Small intestine (tissue), 7 donors: ENCODE data around the gene BRD1. TPM values are rescaled to one million over a fixed set of nuclear protein-coding genes. Genes with fewer than 3 reads are reported as not detected.

Source experiments
- DNase-seq, 2 donors: peaks; one replicate each; pipeline versions ENCODE4 v3.0.0 to v3.0.0-alpha.2; 2013
- FAIRE-seq: peaks from 2 replicates; lab custom pipeline; 2012; peaks lifted over from hg19 to GRCh38; lab: Jason Lieb, UNC
- H3K27ac ChIP-seq, 3 donors: one replicate each; pipeline ENCODE4 v1.5.1; 2013; ENCODE audit warnings: low read length in 2 of 3, mild to moderate bottlenecking in 2 of 3, control low read depth in 1 of 3, inconsistent platforms in 1 of 3, low read depth in 1 of 3, moderate library complexity in 1 of 3
- H3K27me3 ChIP-seq, 3 donors: one replicate each; pipeline ENCODE4 v1.6.1; 2013; ENCODE audit warnings: low read length in 3 of 3, inconsistent platforms in 1 of 3; ENCODE audit not compliant: control insufficient read depth in 3 of 3, insufficient read depth in 3 of 3
- H3K36me3 ChIP-seq, 3 donors: one replicate each; pipeline ENCODE4 v1.6.1; 2013; ENCODE audit warnings: low read length in 3 of 3, inconsistent platforms in 1 of 3, low read depth in 1 of 3, mild to moderate bottlenecking in 1 of 3, moderate library complexity in 1 of 3; ENCODE audit not compliant: control insufficient read depth in 3 of 3, insufficient read depth in 2 of 3
- H3K4me1 ChIP-seq, 3 donors: one replicate each; pipeline ENCODE4 v1.6.1; 2013; ENCODE audit warnings: low read length in 2 of 3, inconsistent platforms in 1 of 3, low read depth in 1 of 3, mild to moderate bottlenecking in 1 of 3, moderate library complexity in 1 of 3; ENCODE audit not compliant: control insufficient read depth in 3 of 3, insufficient read depth in 2 of 3
- H3K4me3 ChIP-seq, 3 donors: one replicate each; pipeline ENCODE4 v1.5.1; 2013; ENCODE audit warnings: low read length in 3 of 3, control low read depth in 1 of 3, inconsistent platforms in 1 of 3, low read depth in 1 of 3, mild to moderate bottlenecking in 1 of 3, moderate library complexity in 1 of 3
- H3K9me3 ChIP-seq, 2 donors: one replicate each; pipeline ENCODE4 v1.6.1; 2013; ENCODE audit warnings: low read depth in 1 of 2, low read length in 1 of 2; ENCODE audit not compliant: control insufficient read depth in 2 of 2, insufficient read depth in 1 of 2
- WGBS, 3 donors: extraction: QIAGEN DNeasy Blood & Tissue Kit; methylation state at CpG; one replicate each; pipeline ENCODE4 v1.1.7; 2013; 5-methylcytosine and 5-hydroxymethylcytosine counted together
- polyA plus RNA-seq, 4 donors: library from polyadenylated mRNA; stranded (reverse) in 3 of 4; unstranded in 1 of 4; fragments of 200-250 nt in 3 of 4; fragments of 120-200 nt in 1 of 4; gene quantifications; one replicate each; pipeline versions ENCODE4 v1.2.1 to v1.2.3, GENCODE V29; 2013
- donor health status: healthy with polysubstance abuse.
- donor health status: control.
- donor health status: control.
- donor health status: Bipolar disorder and iron deficiency.
- donor health status: healthy.

The BRD1 gene
- polyA plus RNA-seq, 4 donors = 18.5 to 33.2 (median 23.9) TPM

- no peak for DNase-seq
- H3K9me3 ChIP-seq = no peaks in the 10 kb centered on the region
- no peaks in the 10 kb centered on the region for H3K4me1 ChIP-seq
- WGBS, 3 donors = 88 to 90% (median 89%) methylated on average over 33 to 40 of the region's 40 CpGs
- H3K27me3 ChIP-seq = no peaks in the 10 kb centered on the region
- H3K36me3 ChIP-seq = peaks cover 15 to 77% (median 18%) of the 10 kb centered on the region in 3 donors
- no peak overlapping the region for H3K27ac ChIP-seq
- no peak overlapping the region for H3K4me3 ChIP-seq
- no peak for FAIRE-seq
Measured at GRCh38 chr22:49777569-49778249, 50.0 kb downstream of the BRD1 start.

- no peaks in the 10 kb centered on the region for H3K27me3 ChIP-seq
Measured at GRCh38 chr22:49776891-49777290, 50.8 kb downstream of the BRD1 start.

DNA sequence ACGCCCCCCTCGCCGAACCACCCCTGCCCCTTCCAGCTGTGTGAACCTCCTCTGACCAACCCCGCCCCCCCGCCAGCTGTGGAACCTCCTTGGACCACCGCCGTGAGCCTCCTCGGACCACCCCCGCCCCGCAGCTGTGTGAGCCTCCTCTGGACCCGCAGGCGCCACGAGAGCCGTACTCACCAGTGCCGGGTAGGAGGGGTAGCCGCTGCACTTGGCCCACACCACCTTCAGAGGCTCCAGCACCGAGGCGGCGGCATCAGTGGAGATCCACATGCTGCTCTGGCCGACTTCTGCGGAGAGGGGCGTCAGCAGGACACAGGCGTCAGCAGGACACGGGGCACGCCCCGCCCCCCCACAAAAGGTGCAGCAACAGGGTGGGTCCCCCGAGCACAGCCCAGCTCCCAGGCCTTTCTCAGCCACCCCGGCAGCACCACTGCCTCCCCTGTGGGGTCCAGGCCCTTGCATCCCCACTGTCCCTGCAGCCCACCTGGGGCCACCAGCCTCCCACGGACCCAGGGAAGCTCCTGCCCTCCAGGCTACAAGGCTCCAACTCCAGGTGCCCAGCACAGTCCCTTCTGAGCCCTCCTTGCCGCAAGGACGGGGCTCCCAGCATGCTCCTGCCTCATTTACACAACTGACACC lies 51.7 kb downstream of the BRD1 start:
- FAIRE-seq (no peak), DNase-seq (no peak)
- WGBS, 3 donors = 95 to 98% (median 96%) methylated on average over 28 to 31 of the region's 31 CpGs
- H3K36me3 ChIP-seq = peaks cover 15 to 77% (median 18%) of the 10 kb centered on the region in 3 donors
- no peak overlapping the region for H3K27ac ChIP-seq
- H3K4me3 ChIP-seq = no peak overlapping the region
- H3K4me1 ChIP-seq = no peaks in the 10 kb centered on the region
- H3K27me3 ChIP-seq = no peaks in the 10 kb centered on the region
- no peaks in the 10 kb centered on the region for H3K9me3 ChIP-seq

More at GRCh38 chr22:49776891-49777290, 50.8 kb downstream of the BRD1 start:
- FAIRE-seq (no peak), DNase-seq (no peak)
- no peaks in the 10 kb centered on the region for H3K4me1 ChIP-seq
- 91 to 93% (median 92%) methylated on average over 29 of the region's 29 CpGs for WGBS, 3 donors
- no peak overlapping the region for H3K27ac ChIP-seq
- no peak overlapping the region for H3K4me3 ChIP-seq
- H3K36me3 ChIP-seq = peaks cover 15 to 84% (median 18%) of the 10 kb centered on the region in 3 donors
- H3K9me3 ChIP-seq = no peaks in the 10 kb centered on the region

GRCh38 chr22:49775191-49775866 lies 52.3 kb downstream of the BRD1 start:
- Histone ChIP-seq H3K36me3 (peaks cover 15 to 70% (median 18%) of the 10 kb centered on the region in 3 donors), H3K27ac (no peak overlapping the region), H3K4me3 (no peak overlapping the region), H3K27me3 (no peaks in the 10 kb centered on the region), H3K4me1 (no peaks in the 10 kb centered on the region), H3K9me3 (no peaks in the 10 kb centered on the region)
- DNase-seq (no peak), FAIRE-seq (no peak)
- 94 to 95% (median 95%) methylated on average over 26 of the region's 26 CpGs for WGBS, 3 donors

DNA sequence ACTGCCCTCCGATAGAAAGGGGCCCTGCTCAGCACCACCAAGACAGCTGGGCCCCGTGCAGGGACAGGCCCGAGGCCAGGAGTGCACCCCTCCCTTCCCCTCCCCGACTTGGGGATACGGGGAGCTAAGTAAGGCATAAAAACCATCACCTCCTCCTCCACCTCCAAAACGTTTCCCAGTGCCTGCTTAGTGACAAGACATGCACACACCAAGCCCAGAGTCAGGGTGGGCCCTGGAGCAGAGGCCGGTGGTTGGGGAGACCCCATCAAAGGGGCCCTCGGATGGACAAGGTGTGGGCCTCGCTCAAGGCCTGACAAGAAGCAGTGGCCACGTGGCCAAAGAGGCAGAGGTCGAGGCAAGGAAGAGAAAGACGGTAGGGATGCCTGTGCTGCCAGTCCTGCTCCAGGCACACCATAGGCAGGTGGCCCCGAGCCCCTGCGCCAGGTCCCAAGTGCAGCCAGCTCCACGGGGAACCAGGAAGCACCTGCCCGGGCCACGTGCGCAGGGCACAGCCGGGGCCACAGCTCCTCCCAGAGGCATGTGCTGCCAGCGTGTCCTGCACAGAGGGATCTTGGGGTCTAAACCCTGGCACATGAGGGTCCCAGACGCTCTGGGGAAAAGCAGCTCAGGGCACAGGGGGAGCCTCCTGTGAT lies 53.0 kb downstream of the BRD1 start:
- Histone ChIP-seq H3K27ac (no peak overlapping the region), H3K4me1 (no peaks in the 10 kb centered on the region), H3K36me3 (peaks cover 15 to 64% (median 18%) of the 10 kb centered on the region in 3 donors), H3K4me3 (no peak overlapping the region), H3K9me3 (no peaks in the 10 kb centered on the region), H3K27me3 (no peaks in the 10 kb centered on the region)
- FAIRE-seq = no peak
- DNase-seq = no peak
- WGBS, 3 donors = 74 to 82% (median 81%) methylated on average over 21 of the region's 21 CpGs

DNA sequence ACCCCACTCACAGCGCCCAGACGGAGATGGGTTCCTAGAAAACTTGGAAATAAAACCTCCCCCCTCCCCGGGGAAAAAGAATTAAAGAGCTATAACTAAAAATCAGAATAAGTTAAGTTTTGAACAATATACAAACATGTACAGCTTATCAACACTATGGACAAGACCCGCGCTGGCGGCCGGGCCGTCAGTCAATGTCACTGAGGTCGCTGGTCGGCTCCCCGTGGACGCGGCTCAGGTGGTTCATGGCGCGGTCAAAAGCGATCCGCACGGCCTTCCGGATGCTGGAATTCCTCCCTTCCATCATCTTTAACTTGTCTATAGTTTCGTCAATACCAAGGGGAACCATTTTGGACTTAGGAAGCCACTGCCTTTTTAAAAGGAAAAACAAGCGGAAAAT lies 53.6 kb downstream of the BRD1 start:
- DNase-seq = no peak
- WGBS, 3 donors = 94 to 98% (median 95%) methylated on average over 21 of the region's 21 CpGs
- H3K27me3 ChIP-seq = no peaks in the 10 kb centered on the region
- no peak for FAIRE-seq
- peaks cover 15 to 61% (median 18%) of the 10 kb centered on the region in 3 donors for H3K36me3 ChIP-seq
- no peak overlapping the region for H3K27ac ChIP-seq
- no peak overlapping the region for H3K4me3 ChIP-seq
- no peaks in the 10 kb centered on the region for H3K4me1 ChIP-seq
- H3K9me3 ChIP-seq = no peaks in the 10 kb centered on the region

GRCh38 chr22:49773531-49773930 lies 54.1 kb downstream of the BRD1 start:
- Histone ChIP-seq H3K4me1 (no peaks in the 10 kb centered on the region), H3K27ac (no peak overlapping the region), H3K27me3 (no peaks in the 10 kb centered on the region), H3K36me3 (peaks cover 15 to 61% (median 18%) of the 10 kb centered on the region in 3 donors), H3K4me3 (no peak overlapping the region), H3K9me3 (no peaks in the 10 kb centered on the region)
- FAIRE-seq (no peak), DNase-seq (no peak)
- 88 to 95% (median 92%) methylated on average over 11 of the region's 11 CpGs for WGBS, 3 donors

- no peak for DNase-seq
- Histone ChIP-seq H3K27ac (no peak overlapping the region), H3K4me3 (no peak overlapping the region), H3K27me3 (no peaks in the 10 kb centered on the region), H3K4me1 (no peaks in the 10 kb centered on the region), H3K9me3 (peaks cover 0 to under 1% of the 10 kb centered on the region in 2 donors), H3K36me3 (peaks cover 15 to 53% (median 18%) of the 10 kb centered on the region in 3 donors)
- WGBS, 3 donors = 60 to 76% (median 73%) methylated on average over 16 of the region's 16 CpGs
- FAIRE-seq = no peak
Measured at GRCh38 chr22:49772692-49773091, 55.0 kb downstream of the BRD1 start.
